Sigmoid colon (tissue), 4 donors: ENCODE measurements around the gene RCSD1.

Source experiments
- CTCF ChIP-seq, 4 experiments: fragments of 450-650 bp in 3 of 4; fragments of 200-600 bp in 1 of 4; IDR thresholded peaks; one replicate each; pipeline ENCODE4 v1.5.1; 2016 to 2019; ENCODE audit warnings: antibody characterized with exemption in 4 of 4, mild to moderate bottlenecking in 3 of 4, moderate library complexity in 2 of 4
- EP300 ChIP-seq, 4 donors: sonication (generic); formaldehyde crosslinking; IDR thresholded peaks; one replicate each; pipeline ENCODE4 v1.6.1; 2017; ENCODE audit warnings: antibody characterized with exemption in 4 of 4

GRCh38 chr1:167631386-167631935 lies 1.4 kb downstream of the RCSD1 start:
- no peak for TF ChIP-seq EP300 (IDR thresholded peaks at IDR 0.05)
- no peak for TF ChIP-seq CTCF (IDR thresholded peaks at IDR 0.05)
